ENCODE results near the gene SRRM5. TPM values are rescaled to one million over a fixed set of nuclear protein-coding genes. Genes with fewer than 3 reads are reported as not detected.

The SRRM5 gene
- total RNA-seq, 4 donors from 2014 or later, result 0.38 TPM; not detected in 3

DNA sequence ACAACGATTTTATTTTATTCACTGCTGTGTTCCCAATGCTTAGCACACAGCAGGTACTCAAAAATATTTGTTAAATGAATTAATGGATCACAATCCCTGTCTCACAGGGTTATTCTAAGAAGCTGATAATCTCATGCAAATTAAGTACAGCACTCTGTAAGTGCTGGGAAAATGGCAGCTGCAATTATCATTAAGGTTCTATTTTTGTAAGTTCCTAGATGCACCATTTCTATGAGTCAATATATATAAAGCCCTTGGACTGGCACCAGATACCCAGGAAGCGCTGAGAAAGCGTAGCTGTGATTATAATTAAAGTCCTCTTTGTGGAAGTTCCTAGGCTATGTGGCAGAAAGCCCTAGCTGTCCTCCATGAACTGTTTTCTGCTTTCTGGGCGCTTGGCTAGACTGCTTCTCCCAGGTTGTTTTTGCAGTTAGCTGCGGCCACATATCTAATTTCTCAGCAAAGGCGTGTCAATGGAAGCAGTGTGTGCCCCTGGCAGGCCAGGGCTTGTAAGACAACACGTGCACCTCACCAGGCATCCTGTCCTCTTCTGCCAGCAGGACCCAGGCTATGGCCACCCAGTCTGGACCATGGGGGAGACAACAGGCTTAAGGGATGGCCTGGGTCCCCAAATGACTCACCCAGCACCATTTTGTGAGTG, 5.2 kb upstream of the SRRM5 start:
- intact Hi-C loops (cut with DNase I), result loop anchor here (10.0 kb wide), 1 partner anchor 48 kb away; no protein-coding TSS in a partner anchor
- Histone ChIP-seq H3K4me1 (peaks cover 0 to 23% (median 9%) of the 10 kb centered on the region in 3 donors), H3K27ac (peak overlapping the region; percentile 12 to 70 (median 54)), H3K9me3 (no peaks in the 10 kb centered on the region), H3K36me3 (peaks cover 0 to 54% (median 6%) of the 10 kb centered on the region in 3 donors), H3K27me3 (no peaks in the 10 kb centered on the region), H3K4me3 (no peak overlapping the region)
- TF ChIP-seq POLR2A (IDR thresholded peaks at IDR 0.05), result no peak
- 52 to 65% methylated on average over 6 of the region's 7 CpGs for WGBS, 2 donors
- DNase-seq, result no peak

- intact Hi-C loops (cut with DNase I), result loop anchor here (10.0 kb wide), 1 partner anchor 47 kb away; no protein-coding TSS in a partner anchor
Observed at GRCh38 chr19:43607238-43608205, 4.4 kb upstream of the SRRM5 start.

GRCh38 chr19:43609872-43610271, 2.0 kb upstream of the SRRM5 start:
- no peak overlapping the region for H3K27ac ChIP-seq
- 81 to 89% methylated on average over 7 of the region's 7 CpGs for WGBS, 2 donors
- no peak for TF ChIP-seq CTCF (IDR thresholded peaks at IDR 0.05)
- no peak for TF ChIP-seq POLR2A (IDR thresholded peaks at IDR 0.05)
- H3K9me3 ChIP-seq, result no peaks in the 10 kb centered on the region
- peaks cover 4 to 67% (median 6%) of the 10 kb centered on the region in 3 donors for H3K36me3 ChIP-seq
- no peak for DNase-seq
- H3K4me1 ChIP-seq, result peaks cover 0 to 23% (median 9%) of the 10 kb centered on the region in 3 donors
- H3K4me3 ChIP-seq, result no peak overlapping the region
- H3K27me3 ChIP-seq, result no peaks in the 10 kb centered on the region
- intact Hi-C loops (cut with DNase I), result loop anchor here (10.0 kb wide), 1 partner anchor 45 kb away; no protein-coding TSS in a partner anchor

More at GRCh38 chr19:43607238-43608205, 4.4 kb upstream of the SRRM5 start:
- Histone ChIP-seq H3K36me3 (peaks cover 4 to 54% (median 6%) of the 10 kb centered on the region in 3 donors), H3K9me3 (no peaks in the 10 kb centered on the region), H3K27ac (peak overlapping the region; percentile 12 to 70 (median 54)), H3K4me3 (no peak overlapping the region), H3K27me3 (no peaks in the 10 kb centered on the region), H3K4me1 (peaks cover 0 to 23% (median 9%) of the 10 kb centered on the region in 3 donors)
- 74 to 77% methylated on average over 8 to 11 of the region's 28 CpGs for WGBS, 2 donors
- TF ChIP-seq CTCF (IDR thresholded peaks at IDR 0.05) (no peak), POLR2A (IDR thresholded peaks at IDR 0.05) (no peak)
- no peak for DNase-seq

DNA sequence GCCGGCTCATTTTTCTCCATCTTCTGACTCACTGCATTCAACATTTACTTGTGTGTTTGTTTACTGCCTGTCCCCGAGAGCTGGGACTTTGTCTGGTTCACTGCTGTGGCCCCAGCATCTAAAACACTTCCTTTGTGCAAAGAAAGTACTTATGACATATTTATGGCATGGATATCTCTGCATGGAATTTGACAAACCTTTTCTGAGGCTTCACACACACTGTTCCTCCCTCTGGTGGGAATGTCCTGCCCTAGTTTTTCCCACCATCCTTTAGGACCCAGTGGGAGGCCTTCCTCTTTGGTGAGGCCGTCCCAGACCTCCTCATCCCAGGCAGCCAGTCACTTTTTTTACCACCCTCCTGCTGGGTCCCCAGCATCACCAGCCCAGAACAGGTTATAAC, 1.4 kb upstream of the SRRM5 start:
- no peak for DNase-seq
- WGBS, 2 donors, result 53 to 67% methylated on average over 2 to 3 of the region's 3 CpGs
- intact Hi-C loops (cut with DNase I), result no loop called here
- no peaks in the 10 kb centered on the region for H3K27me3 ChIP-seq
- peaks cover 4 to 67% (median 6%) of the 10 kb centered on the region in 3 donors for H3K36me3 ChIP-seq
- no peaks in the 10 kb centered on the region for H3K9me3 ChIP-seq
- H3K4me3 ChIP-seq, result no peak overlapping the region
- H3K4me1 ChIP-seq, result peaks cover 0 to 23% (median 9%) of the 10 kb centered on the region in 3 donors
- H3K27ac ChIP-seq, result no peak overlapping the region
- TF ChIP-seq POLR2A (IDR thresholded peaks at IDR 0.05) (no peak), CTCF (IDR thresholded peaks at IDR 0.05) (no peak)

DNA sequence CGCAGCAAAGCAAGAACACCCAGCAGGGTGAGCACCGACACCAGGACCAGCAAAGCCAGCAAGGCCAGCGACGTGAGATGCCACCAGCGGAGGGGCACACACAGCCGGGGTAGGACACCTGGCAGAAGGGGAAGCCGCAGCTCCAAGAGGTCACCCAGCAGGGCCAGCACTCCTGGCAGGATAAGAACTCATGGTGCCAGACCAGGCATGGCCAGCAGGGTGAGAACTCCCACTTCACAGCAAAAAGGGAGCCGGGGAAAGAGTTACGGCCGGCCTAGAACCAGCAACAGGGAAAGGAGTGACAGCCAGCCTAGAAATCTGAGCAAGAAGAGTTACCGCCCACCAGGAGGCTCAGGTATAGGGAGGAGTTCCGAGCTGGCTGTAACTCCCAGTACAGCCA, 486 bp downstream of the SRRM5 start:
- no peak for TF ChIP-seq POLR2A (IDR thresholded peaks at IDR 0.05)
- TF ChIP-seq CTCF (IDR thresholded peaks at IDR 0.05), result no peak
- H3K36me3 ChIP-seq, result peaks cover 4 to 56% (median 6%) of the 10 kb centered on the region in 3 donors
- intact Hi-C loops (cut with DNase I), result no loop called here
- 91 to 100% methylated on average over 4 to 6 of the region's 12 CpGs for WGBS, 2 donors
- DNase-seq, result no peak
- no peak overlapping the region for H3K4me3 ChIP-seq
- H3K9me3 ChIP-seq, result no peaks in the 10 kb centered on the region
- no peak overlapping the region for H3K27ac ChIP-seq
- H3K27me3 ChIP-seq, result no peaks in the 10 kb centered on the region
- H3K4me1 ChIP-seq, result peaks cover 0 to 9% (median 3%) of the 10 kb centered on the region in 3 donors

Data from esophagus squamous epithelium (tissue), 5 donors.